HG03025 (cell line): ENCODE data around the gene PCDHGA3.
A peak's percentile ranks its signal among the peaks of the same experiment; 100 is the strongest.
"Not testable (repeated sequence)": the region's sequence is repeated elsewhere in the genome, so short reads cannot be mapped to it uniquely, and the experiment has no call there.

Experiments used
- ATAC-seq: cut with Tn5 transposase; IDR thresholded peaks from one replicate; pipeline ENCODE4 v1.9.1; 2021; ENCODE audit warnings: mild to moderate bottlenecking, moderate library complexity; ENCODE audit not compliant: unreplicated experiment, low FRiP score

The PCDHGA3 gene

DNA sequence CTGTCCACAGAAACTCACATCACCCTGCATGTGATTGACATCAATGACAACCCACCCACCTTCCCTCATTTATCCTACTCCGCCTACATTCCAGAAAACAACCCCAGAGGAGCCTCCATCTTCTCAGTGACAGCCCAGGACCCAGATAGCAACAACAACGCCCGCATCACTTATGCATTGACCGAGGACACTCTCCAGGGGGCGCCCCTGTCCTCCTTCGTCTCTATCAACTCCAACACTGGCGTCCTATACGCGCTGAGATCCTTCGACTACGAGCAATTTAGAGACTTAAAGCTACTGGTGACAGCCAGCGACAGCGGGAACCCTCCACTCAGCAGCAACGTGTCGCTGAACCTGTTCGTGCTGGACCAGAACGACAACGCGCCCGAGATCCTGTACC lies 1.7 kb downstream of the PCDHGA3 start:
- no peak for ATAC-seq

- not testable (repeated sequence) for ATAC-seq
Measured at GRCh38 chr5:141346017-141346416, 2.4 kb downstream of the PCDHGA3 start.

DNA sequence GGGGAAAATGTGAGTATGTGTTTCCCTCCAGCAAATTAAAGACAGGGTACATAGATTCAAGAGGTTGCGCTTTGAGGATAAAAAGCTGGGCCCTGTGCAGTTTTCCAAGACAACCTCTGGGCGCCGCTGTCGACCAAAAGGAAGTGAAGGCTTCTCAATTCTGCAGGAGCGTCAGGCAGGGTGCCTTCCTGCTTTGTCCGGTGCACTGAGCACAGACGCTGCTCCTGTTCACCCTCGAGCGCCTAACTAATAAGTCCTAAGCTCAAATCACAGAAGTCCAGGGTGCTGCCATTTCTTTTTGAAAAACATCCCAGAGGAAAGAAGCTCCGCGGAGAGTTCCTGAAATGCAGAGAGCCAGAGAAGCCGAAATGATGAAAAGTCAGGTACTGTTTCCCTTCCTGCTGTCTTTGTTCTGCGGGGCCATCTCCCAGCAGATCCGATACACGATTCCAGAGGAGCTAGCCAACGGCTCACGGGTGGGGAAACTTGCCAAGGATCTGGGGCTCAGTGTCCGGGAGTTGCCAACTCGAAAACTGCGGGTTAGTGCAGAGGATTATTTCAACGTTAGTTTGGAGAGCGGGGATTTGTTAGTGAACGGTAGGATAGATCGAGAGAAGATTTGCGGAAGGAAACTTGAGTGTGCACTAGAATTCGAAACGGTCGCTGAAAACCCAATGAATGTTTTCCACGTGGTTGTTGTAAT lies 6.4 kb downstream of the PCDHGA3 start, which contains the start of gene PCDHGB1:
Gene PCDHGB1, plus strand, starts transcription at position 183 of the 703 bp plus-strand sequence. Its CDS starts 162 bp downstream, at position 345.
- no peak for ATAC-seq

- no peak for ATAC-seq
Measured at GRCh38 chr5:141351591-141351990, 8.0 kb downstream of the PCDHGA3 start.

GRCh38 chr5:141354900-141355469 lies 11.4 kb downstream of the PCDHGA3 start, which contains the start of gene PCDHGA4:
TSS of gene PCDHGA4 (plus strand) at chr5:141355021. CDS start at chr5:141355108, 87 bp downstream.
- ATAC-seq: no peak

GRCh38 chr5:141355641-141356040 lies 12.0 kb downstream of the PCDHGA3 start:
- no peak for ATAC-seq

DNA sequence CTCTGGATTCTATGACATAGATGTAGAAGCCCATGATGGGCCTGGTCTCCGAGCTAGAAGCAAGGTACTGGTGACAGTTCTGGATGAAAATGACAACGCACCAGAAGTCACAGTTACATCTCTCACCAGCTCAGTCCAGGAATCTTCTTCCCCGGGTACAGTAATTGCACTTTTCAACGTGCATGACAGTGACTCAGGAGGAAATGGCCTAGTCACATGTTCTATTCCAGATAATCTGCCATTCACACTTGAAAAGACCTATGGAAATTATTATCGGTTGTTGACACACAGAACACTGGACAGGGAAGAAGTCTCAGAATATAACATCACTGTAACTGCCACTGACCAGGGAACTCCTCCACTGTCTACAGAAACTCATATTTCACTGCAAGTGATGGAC lies 12.5 kb downstream of the PCDHGA3 start:
- no peak for ATAC-seq

DNA sequence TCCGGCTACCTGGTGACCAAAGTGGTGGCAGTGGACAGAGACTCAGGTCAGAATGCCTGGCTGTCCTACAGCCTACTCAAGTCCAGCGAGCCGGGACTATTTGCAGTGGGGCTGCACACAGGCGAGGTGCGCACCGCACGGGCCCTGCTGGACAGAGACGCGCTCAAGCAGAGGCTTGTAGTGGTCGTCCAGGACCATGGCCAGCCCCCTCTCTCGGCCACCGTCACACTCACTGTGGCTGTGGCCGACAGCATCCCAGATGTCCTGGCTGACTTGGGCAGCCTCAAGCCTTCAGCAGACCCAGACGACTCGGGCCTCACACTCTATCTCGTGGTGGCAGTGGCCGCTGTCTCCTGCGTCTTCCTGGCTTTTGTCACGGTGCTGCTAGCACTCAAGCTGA lies 13.3 kb downstream of the PCDHGA3 start:
- ATAC-seq: no peak

DNA sequence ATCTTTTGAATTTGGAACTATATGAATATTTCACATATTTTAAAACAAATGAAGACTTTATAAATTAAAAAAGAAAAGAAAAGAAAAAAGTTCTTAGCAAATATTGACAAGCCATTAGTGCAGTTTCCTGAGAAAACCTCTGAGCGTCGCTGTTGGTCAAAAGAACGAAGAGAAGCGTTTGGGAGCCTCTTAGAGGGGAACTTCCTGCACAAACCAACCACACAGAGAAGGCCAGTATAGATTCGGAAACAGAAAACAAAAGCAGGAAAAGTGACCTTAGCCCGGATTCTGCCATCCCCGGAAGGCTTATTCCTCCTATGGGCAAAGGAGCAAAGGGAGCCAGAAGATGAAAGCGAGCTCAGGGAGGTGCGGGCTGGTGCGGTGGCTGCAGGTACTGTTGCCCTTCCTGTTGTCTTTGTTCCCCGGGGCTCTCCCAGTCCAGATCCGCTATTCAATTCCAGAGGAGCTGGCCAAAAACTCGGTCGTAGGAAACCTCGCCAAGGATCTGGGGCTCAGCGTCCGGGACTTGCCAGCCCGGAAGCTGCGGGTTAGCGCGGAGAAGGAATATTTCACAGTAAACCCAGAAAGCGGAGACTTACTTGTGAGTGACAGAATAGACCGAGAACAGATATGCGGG lies 16.3 kb downstream of the PCDHGA3 start, which contains the start of gene PCDHGB2:
Gene PCDHGB2, plus strand, starts transcription at position 205 of the 637 bp plus-strand sequence. Its CDS starts 142 bp downstream, at position 347.
- no peak for ATAC-seq

GRCh38 chr5:141360685-141361084 lies 17.1 kb downstream of the PCDHGA3 start:
- no peak for ATAC-seq

- no peak for ATAC-seq
Measured at GRCh38 chr5:141362719-141363118, 19.1 kb downstream of the PCDHGA3 start.

GRCh38 chr5:141363952-141364660 lies 20.5 kb downstream of the PCDHGA3 start, which contains the start of gene PCDHGA5:
TSS of gene PCDHGA5 (plus strand) at chr5:141364162. CDS start at chr5:141364331, 169 bp downstream.
- no peak for ATAC-seq

GRCh38 chr5:141366016-141366896 lies 22.6 kb downstream of the PCDHGA3 start:
- ATAC-seq: no peak

DNA sequence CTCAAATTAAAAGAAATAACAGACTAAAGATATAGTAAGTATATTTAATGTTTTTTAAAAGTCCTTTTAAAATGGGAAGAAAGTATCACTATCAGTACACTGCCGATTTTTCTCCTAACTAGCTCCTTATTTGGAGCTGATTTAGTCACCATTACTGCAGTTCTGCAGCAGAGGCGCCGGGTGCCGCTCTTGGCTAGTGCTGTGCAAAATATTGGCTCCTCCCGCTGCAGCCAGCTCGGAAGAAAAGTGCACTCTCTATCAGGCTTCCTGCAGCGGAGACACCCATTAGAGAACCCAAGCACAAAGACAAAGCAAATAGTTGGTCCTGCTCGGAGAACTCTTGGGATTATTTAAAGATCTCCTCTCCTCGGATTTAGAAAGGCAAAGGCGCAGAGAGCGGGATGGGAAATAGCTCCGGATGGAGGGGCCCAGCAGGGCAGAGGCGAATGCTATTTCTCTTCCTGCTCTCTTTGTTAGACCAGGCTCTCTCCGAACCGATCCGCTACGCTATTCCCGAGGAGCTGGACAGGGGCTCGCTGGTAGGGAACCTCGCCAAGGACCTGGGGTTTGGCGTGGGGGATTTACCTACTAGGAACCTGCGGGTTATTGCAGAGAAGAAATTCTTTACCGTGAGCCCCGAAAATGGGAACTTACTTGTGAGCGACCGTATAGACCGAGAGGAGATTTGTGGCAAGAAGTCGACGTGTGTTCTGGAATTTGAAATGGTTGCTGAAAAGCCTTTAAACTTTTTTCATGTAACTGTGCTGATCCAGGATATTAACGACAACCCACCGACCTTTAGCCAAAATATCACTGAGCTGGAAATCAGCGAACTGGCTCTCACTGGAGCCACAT lies 26.6 kb downstream of the PCDHGA3 start, which contains the start of gene PCDHGB3:
Gene PCDHGB3, plus strand, starts transcription at position 249 of the 855 bp plus-strand sequence. Its CDS starts 153 bp downstream, at position 402.
- peak; percentile 99 for ATAC-seq

DNA sequence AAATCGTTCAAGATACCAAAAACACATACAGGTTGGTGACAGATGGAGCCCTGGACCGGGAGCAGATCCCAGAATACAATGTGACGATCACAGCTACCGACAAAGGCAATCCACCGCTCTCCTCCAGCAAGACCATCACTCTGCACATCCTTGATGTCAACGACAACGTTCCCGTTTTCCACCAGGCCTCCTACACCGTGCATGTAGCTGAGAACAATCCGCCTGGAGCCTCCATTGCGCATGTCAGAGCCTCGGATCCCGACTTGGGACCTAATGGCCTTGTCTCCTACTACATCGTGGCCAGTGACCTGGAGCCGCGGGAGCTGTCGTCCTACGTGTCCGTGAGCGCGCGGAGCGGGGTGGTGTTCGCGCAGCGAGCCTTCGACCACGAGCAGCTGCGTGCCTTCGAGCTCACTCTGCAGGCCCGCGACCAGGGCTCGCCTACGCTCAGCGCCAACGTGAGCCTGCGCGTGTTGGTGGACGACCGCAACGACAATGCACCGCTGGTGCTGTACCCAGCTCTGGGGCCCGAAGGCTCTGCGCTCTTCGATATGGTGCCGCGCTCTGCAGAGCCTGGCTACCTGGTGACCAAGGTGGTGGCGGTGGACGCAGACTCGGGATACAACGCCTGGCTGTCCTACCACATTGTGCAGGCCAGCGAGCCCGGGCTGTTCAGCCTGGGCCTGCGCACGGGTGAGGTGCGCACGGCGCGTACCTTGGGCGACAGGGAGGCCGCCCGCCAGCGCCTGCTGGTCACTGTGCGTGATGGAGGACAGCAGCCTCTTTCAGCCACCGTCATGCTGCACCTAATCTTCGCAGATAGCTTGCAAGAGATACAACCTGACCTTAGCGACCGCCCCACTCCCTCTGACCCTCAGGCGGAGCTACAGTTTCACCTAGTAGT lies 28.2 kb downstream of the PCDHGA3 start:
- no peak for ATAC-seq

GRCh38 chr5:141373673-141374317 lies 30.2 kb downstream of the PCDHGA3 start, which contains the start of gene PCDHGA6:
TSS of gene PCDHGA6 (plus strand) at chr5:141373891. CDS start at chr5:141374084, 193 bp downstream.
- no peak for ATAC-seq

GRCh38 chr5:141374627-141375026 lies 31.0 kb downstream of the PCDHGA3 start:
- no peak for ATAC-seq
